Iris pigment epithelial cell (primary cell): ENCODE results near the gene ACER3.
A peak's percentile ranks its signal among the peaks of the same experiment; 100 is the strongest.
"Not testable (repeated sequence)": the region's sequence is repeated elsewhere in the genome, so short reads cannot be mapped to it uniquely, and the experiment has no call there.

Source experiments
- DNase-seq: peaks from one replicate; pipeline ENCODE4 v3.0.0-alpha.2; 2011; ENCODE audit warnings: low read depth

The ACER3 gene

GRCh38 chr11:76995081-76995576 is 134.4 kb downstream of the ACER3 start:
- no peak for DNase-seq

GRCh38 chr11:76997512-76997911 is 136.8 kb downstream of the ACER3 start:
- DNase-seq = no peak

GRCh38 chr11:76999597-76999996 is 138.9 kb downstream of the ACER3 start:
- DNase-seq = no peak

- DNase-seq = no peak
Observed at GRCh38 chr11:77001613-77002012, 140.9 kb downstream of the ACER3 start.

- no peak for DNase-seq
Observed at GRCh38 chr11:77002776-77003175, 142.1 kb downstream of the ACER3 start.

- peak; percentile 24 for DNase-seq
Observed at GRCh38 chr11:77003963-77004362, 143.2 kb downstream of the ACER3 start.

- DNase-seq = no peak
Observed at GRCh38 chr11:77009533-77010160, 148.9 kb downstream of the ACER3 start.

- DNase-seq = no peak
Observed at GRCh38 chr11:77014669-77015068, 154.0 kb downstream of the ACER3 start.

- not testable (repeated sequence) for DNase-seq
Observed at GRCh38 chr11:77018396-77018924, 157.7 kb downstream of the ACER3 start.

GRCh38 chr11:77019976-77020595 is 159.4 kb downstream of the ACER3 start:
- DNase-seq = peak; percentile 57

GRCh38 chr11:77020734-77021133 is 160.0 kb downstream of the ACER3 start:
- no peak for DNase-seq

GRCh38 chr11:77024745-77025144 is 164.0 kb downstream of the ACER3 start:
- no peak for DNase-seq

- no peak for DNase-seq
Observed at GRCh38 chr11:77026221-77026620, 165.5 kb downstream of the ACER3 start.

GRCh38 chr11:77026743-77027142 is 166.0 kb downstream of the ACER3 start:
- no peak for DNase-seq

GRCh38 chr11:77027275-77027674 is 166.6 kb downstream of the ACER3 start:
- DNase-seq = no peak

GRCh38 chr11:77029829-77030228 is 169.1 kb downstream of the ACER3 start:
- no peak for DNase-seq

GRCh38 chr11:77030834-77031414 is 170.2 kb downstream of the ACER3 start:
- no peak for DNase-seq

- no peak for DNase-seq
Observed at GRCh38 chr11:77031599-77031998, 170.9 kb downstream of the ACER3 start.

GRCh38 chr11:77035039-77035438 is 174.3 kb downstream of the ACER3 start:
- DNase-seq = no peak

GRCh38 chr11:77035580-77035979 is 174.9 kb downstream of the ACER3 start:
- DNase-seq = no peak

GRCh38 chr11:77036398-77036797 is 175.7 kb downstream of the ACER3 start:
- no peak for DNase-seq

- no peak for DNase-seq
Observed at GRCh38 chr11:77037057-77037456, 176.3 kb downstream of the ACER3 start.
